ENCODE results near the gene CDH4.
"Not testable (repeated sequence)": the region's sequence is repeated elsewhere in the genome, so short reads cannot be mapped to it uniquely, and the experiment has no call there.

Gene CDH4

DNA sequence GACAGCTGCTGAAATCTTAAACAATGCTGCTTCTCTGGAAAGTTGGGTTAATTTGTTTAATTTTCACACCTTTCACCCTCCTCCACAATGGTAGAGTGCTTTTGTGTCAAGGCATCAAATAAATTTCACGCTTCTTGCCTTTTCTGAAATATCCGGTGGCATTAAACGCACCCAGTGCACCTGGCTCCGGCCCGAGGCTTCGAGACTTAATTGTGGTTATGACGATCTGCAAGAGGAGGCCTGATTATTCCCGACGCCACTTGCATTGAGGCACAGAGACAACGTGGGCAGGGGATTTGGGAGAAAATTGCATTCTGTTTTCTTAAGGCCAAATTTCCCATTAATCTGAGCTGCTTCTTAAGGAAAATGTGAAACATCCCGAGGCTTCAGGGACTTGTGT, 152.2 kb downstream of the CDH4 start:
- Histone ChIP-seq H3K23ac (ENCODE audit: low read length) (no peak overlapping the region), H3K79me1 (ENCODE audit: low read length) (no peaks in the 10 kb centered on the region), H3K4me2 (ENCODE audit: low read length) (no peak overlapping the region), H2BK120ac (ENCODE audit: low read depth, low read length) (no peak overlapping the region), H3K4me1 (ENCODE audit: control insufficient read depth, low read depth, low read length) (no peaks in the 10 kb centered on the region), H3K27me3 (ENCODE audit: insufficient read depth, low read length, poor library complexity) (no peaks in the 10 kb centered on the region), H2BK5ac (ENCODE audit: low read length) (no peak overlapping the region), H3K36me3 (ENCODE audit: control insufficient read depth, insufficient read depth, low read length) (no peaks in the 10 kb centered on the region), H3K4ac (ENCODE audit: low read depth, low read length) (no peak overlapping the region), H4K5ac (ENCODE audit: low read length) (no peak overlapping the region), H2AK5ac (ENCODE audit: low read length) (no peak overlapping the region), H3K56ac (ENCODE audit: low read length) (no peak overlapping the region), H3K9ac (ENCODE audit: low read length) (no peak overlapping the region), H3K4me3 (ENCODE audit: low read length) (no peak overlapping the region), H4K8ac (ENCODE audit: low read depth, low read length) (no peak overlapping the region), H3K79me2 (ENCODE audit: control insufficient read depth, insufficient read depth, low read length) (no peaks in the 10 kb centered on the region), H2BK15ac (replicated peaks; ENCODE audit: low read depth) (no peak overlapping the region), H3K27ac (ENCODE audit: low read depth, low read length) (no peak overlapping the region), H3K18ac (ENCODE audit: low read length) (no peak overlapping the region)
- no CpG with 5 or more reads among the region's 11 CpGs for WGBS (ENCODE audit: extremely low coverage, insufficient coverage, low lambda C conversion rate)
- DNase-seq = no peak

DNA sequence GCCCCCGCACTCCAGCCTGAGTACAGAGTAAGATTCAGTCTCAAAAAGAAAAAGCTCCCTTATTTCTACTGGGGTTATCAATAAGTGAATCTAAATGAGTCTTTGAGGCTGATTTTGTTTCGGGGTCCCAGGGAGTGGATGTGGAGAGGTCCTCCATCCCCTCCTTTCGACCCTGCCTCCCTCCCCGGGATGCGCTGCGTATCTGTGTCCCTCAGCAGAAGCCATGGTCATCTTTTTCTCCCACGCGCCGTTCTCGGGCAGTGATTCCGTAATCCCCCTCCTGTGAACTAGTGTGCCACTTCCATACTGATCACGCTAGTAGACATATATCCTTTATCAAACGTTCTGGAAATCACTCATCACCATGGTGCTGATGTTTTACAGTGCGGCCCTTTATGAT, 152.9 kb downstream of the CDH4 start:
- Histone ChIP-seq H3K79me2 (ENCODE audit: control insufficient read depth, insufficient read depth, low read length) (no peaks in the 10 kb centered on the region), H2BK15ac (replicated peaks; ENCODE audit: low read depth) (no peak overlapping the region), H3K4ac (ENCODE audit: low read depth, low read length) (no peak overlapping the region), H4K5ac (ENCODE audit: low read length) (no peak overlapping the region), H3K4me2 (ENCODE audit: low read length) (no peak overlapping the region), H3K36me3 (ENCODE audit: control insufficient read depth, insufficient read depth, low read length) (no peaks in the 10 kb centered on the region), H2BK5ac (ENCODE audit: low read length) (no peak overlapping the region), H2AK5ac (ENCODE audit: low read length) (no peak overlapping the region), H3K27me3 (ENCODE audit: insufficient read depth, low read length, poor library complexity) (no peaks in the 10 kb centered on the region), H3K9ac (ENCODE audit: low read length) (no peak overlapping the region), H4K8ac (ENCODE audit: low read depth, low read length) (no peak overlapping the region), H3K4me3 (ENCODE audit: low read length) (no peak overlapping the region), H3K79me1 (ENCODE audit: low read length) (no peaks in the 10 kb centered on the region), H3K4me1 (ENCODE audit: control insufficient read depth, low read depth, low read length) (no peaks in the 10 kb centered on the region), H2BK120ac (ENCODE audit: low read depth, low read length) (no peak overlapping the region), H3K27ac (ENCODE audit: low read depth, low read length) (no peak overlapping the region), H3K18ac (ENCODE audit: low read length) (no peak overlapping the region), H3K56ac (ENCODE audit: low read length) (no peak overlapping the region), H3K23ac (ENCODE audit: low read length) (no peak overlapping the region)
- no CpG with 5 or more reads among the region's 14 CpGs for WGBS (ENCODE audit: extremely low coverage, insufficient coverage, low lambda C conversion rate)
- no peak for DNase-seq

DNA sequence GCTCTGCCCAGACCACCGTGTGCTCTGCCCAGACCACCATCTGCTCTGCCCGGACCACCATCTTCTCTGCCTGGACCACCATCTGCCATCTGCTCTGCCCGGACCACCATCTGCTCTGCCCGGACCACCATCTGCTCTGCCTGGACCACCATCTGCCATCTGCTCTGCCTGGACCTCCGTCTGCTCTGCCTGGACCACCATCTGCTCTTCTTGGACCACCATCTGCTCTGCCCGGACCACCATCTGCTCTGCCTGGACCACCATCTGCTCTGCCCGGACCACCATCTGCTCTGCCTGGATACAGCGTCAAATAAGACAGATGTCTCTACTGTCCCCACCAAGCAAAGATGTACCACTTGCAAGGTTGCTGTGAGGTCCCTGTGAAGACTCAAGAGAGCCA, 154.7 kb downstream of the CDH4 start:
- H3K23ac ChIP-seq (ENCODE audit: low read length); H2BK120ac ChIP-seq (ENCODE audit: low read depth, low read length); H3K9ac ChIP-seq (ENCODE audit: low read length); H3K56ac ChIP-seq (ENCODE audit: low read length); H4K8ac ChIP-seq (ENCODE audit: low read depth, low read length); H4K5ac ChIP-seq (ENCODE audit: low read length); H3K4me2 ChIP-seq (ENCODE audit: low read length); H3K36me3 ChIP-seq (ENCODE audit: control insufficient read depth, insufficient read depth, low read length); H3K4me1 ChIP-seq (ENCODE audit: control insufficient read depth, low read depth, low read length); H3K4me3 ChIP-seq (ENCODE audit: low read length); H2AK5ac ChIP-seq (ENCODE audit: low read length); H3K79me1 ChIP-seq (ENCODE audit: low read length); H3K27me3 ChIP-seq (ENCODE audit: insufficient read depth, low read length, poor library complexity); H3K18ac ChIP-seq (ENCODE audit: low read length); DNase-seq; H2BK5ac ChIP-seq (ENCODE audit: low read length); H3K27ac ChIP-seq (ENCODE audit: low read depth, low read length); H3K79me2 ChIP-seq (ENCODE audit: control insufficient read depth, insufficient read depth, low read length); H3K4ac ChIP-seq (ENCODE audit: low read depth, low read length); H2BK15ac ChIP-seq (replicated peaks; ENCODE audit: low read depth): not testable (repeated sequence)
- WGBS (ENCODE audit: extremely low coverage, insufficient coverage, low lambda C conversion rate) = no CpG with 5 or more reads among the region's 8 CpGs

DNA sequence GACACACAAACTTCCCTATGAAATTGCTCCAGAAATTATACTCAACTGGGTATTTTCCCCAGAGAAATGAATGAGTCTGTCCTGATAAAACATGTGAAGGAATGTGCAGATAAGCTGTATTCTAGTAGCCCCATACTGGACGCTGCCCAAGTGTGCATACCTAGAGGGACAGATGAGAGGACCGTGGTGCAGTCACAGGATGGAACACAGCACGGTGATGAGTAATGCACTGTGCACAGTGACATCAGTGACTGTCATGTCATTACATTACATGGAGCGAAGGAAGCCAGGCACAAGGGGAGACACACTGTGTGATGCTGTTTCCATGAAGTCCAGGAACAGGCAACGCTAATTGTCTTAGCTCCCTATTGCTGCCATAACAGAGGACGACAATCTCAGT, 155.5 kb downstream of the CDH4 start:
- H2BK120ac ChIP-seq (ENCODE audit: low read depth, low read length) = no peak overlapping the region
- H3K4ac ChIP-seq (ENCODE audit: low read depth, low read length) = no peak overlapping the region
- H3K23ac ChIP-seq (ENCODE audit: low read length) = no peak overlapping the region
- no peaks in the 10 kb centered on the region for H3K79me2 ChIP-seq (ENCODE audit: control insufficient read depth, insufficient read depth, low read length)
- no peak overlapping the region for H3K18ac ChIP-seq (ENCODE audit: low read length)
- H2BK5ac ChIP-seq (ENCODE audit: low read length) = no peak overlapping the region
- no peaks in the 10 kb centered on the region for H3K4me1 ChIP-seq (ENCODE audit: control insufficient read depth, low read depth, low read length)
- no peak overlapping the region for H4K5ac ChIP-seq (ENCODE audit: low read length)
- no peak overlapping the region for H3K4me2 ChIP-seq (ENCODE audit: low read length)
- H4K8ac ChIP-seq (ENCODE audit: low read depth, low read length) = no peak overlapping the region
- no peak overlapping the region for H3K9ac ChIP-seq (ENCODE audit: low read length)
- no peak for DNase-seq
- no peak overlapping the region for H2BK15ac ChIP-seq (replicated peaks; ENCODE audit: low read depth)
- H3K4me3 ChIP-seq (ENCODE audit: low read length) = no peak overlapping the region
- H3K79me1 ChIP-seq (ENCODE audit: low read length) = no peaks in the 10 kb centered on the region
- no peaks in the 10 kb centered on the region for H3K27me3 ChIP-seq (ENCODE audit: insufficient read depth, low read length, poor library complexity)
- no peak overlapping the region for H3K56ac ChIP-seq (ENCODE audit: low read length)
- no peak overlapping the region for H2AK5ac ChIP-seq (ENCODE audit: low read length)
- H3K27ac ChIP-seq (ENCODE audit: low read depth, low read length) = no peak overlapping the region
- H3K36me3 ChIP-seq (ENCODE audit: control insufficient read depth, insufficient read depth, low read length) = no peaks in the 10 kb centered on the region
- no CpG with 5 or more reads among the region's 6 CpGs for WGBS (ENCODE audit: extremely low coverage, insufficient coverage, low lambda C conversion rate)

DNA sequence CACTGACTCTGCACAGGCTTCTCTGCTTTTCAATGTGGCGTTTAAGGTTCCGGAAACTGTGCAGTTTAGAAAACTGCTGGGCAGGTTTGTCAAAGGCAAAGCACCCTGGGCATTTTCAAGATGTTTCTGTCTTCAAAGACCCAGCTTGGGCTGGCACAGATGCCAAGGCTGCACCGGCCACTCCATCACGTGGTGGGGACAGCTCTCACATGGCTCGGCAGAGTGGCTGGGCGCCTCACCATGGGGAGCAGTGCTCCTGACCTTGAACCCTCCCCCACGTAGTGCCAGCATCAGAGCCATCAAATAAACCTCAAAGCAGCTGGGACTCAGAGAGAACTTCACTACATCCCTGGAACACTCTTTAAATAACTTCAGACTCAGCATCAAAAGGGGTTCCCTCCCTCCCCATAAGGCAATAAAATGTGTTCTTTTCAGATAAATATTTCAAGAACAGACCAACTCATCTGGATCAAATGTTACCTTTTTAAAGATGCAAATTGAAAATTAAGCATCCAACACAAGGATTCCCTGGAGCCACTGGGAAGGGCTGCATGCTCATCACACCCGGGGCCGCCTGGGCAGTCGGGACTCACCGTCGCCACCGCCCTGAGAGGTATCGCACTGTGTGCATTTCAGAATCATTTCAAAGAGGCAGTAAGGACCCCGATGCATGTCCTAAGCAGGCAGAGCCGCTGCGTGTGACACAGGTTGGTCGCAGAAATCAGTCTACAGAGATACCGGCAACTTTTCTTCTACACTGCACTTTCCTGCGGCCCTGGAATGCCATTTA, 157.1 kb downstream of the CDH4 start:
- no peak overlapping the region for H4K8ac ChIP-seq (ENCODE audit: low read depth, low read length)
- no CpG with 5 or more reads among the region's 20 CpGs for WGBS (ENCODE audit: extremely low coverage, insufficient coverage, low lambda C conversion rate)
- H3K9ac ChIP-seq (ENCODE audit: low read length) = no peak overlapping the region

DNA sequence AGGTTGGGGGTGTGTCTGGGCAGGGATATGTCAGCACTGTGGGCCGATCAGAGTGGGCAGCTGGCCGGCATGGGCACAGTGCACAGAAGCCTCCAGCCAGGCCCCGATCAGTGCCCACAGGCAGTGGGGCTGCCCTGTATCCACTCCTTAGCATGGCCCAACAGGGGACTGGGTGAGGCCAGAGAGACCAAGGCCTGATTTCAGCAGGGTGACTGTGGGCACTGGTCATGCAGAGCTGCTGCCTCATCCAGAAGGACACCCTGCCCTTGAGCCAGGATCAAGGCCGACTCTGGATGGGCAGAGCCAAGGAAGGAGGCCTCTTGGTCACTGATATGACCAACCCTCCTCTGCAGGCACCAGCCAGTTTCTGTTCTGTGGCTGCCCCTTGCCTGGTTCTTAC, 159.7 kb downstream of the CDH4 start:
- H3K4ac ChIP-seq (ENCODE audit: low read depth, low read length) = no peak overlapping the region
- H3K27me3 ChIP-seq (ENCODE audit: insufficient read depth, low read length, poor library complexity) = no peaks in the 10 kb centered on the region
- H4K5ac ChIP-seq (ENCODE audit: low read length) = no peak overlapping the region
- no peak overlapping the region for H3K23ac ChIP-seq (ENCODE audit: low read length)
- H3K56ac ChIP-seq (ENCODE audit: low read length) = no peak overlapping the region
- WGBS (ENCODE audit: extremely low coverage, insufficient coverage, low lambda C conversion rate) = no CpG with 5 or more reads among the region's 4 CpGs
- H3K79me1 ChIP-seq (ENCODE audit: low read length) = no peaks in the 10 kb centered on the region
- H2BK15ac ChIP-seq (replicated peaks; ENCODE audit: low read depth) = no peak overlapping the region
- no peak overlapping the region for H2BK5ac ChIP-seq (ENCODE audit: low read length)
- no peaks in the 10 kb centered on the region for H3K4me1 ChIP-seq (ENCODE audit: control insufficient read depth, low read depth, low read length)
- no peaks in the 10 kb centered on the region for H3K36me3 ChIP-seq (ENCODE audit: control insufficient read depth, insufficient read depth, low read length)
- no peak for DNase-seq
- H4K8ac ChIP-seq (ENCODE audit: low read depth, low read length) = no peak overlapping the region
- H2BK120ac ChIP-seq (ENCODE audit: low read depth, low read length) = no peak overlapping the region
- H3K79me2 ChIP-seq (ENCODE audit: control insufficient read depth, insufficient read depth, low read length) = no peaks in the 10 kb centered on the region
- no peak overlapping the region for H3K27ac ChIP-seq (ENCODE audit: low read depth, low read length)
- no peak overlapping the region for H2AK5ac ChIP-seq (ENCODE audit: low read length)
- no peak overlapping the region for H3K4me3 ChIP-seq (ENCODE audit: low read length)
- no peak overlapping the region for H3K9ac ChIP-seq (ENCODE audit: low read length)
- H3K4me2 ChIP-seq (ENCODE audit: low read length) = no peak overlapping the region
- no peak overlapping the region for H3K18ac ChIP-seq (ENCODE audit: low read length)

More for the DNA sequence above, 157.1 kb downstream of the CDH4 start:
- no peaks in the 10 kb centered on the region for H3K4me1 ChIP-seq (ENCODE audit: control insufficient read depth, low read depth, low read length)
- no peaks in the 10 kb centered on the region for H3K27me3 ChIP-seq (ENCODE audit: insufficient read depth, low read length, poor library complexity)
- no peak overlapping the region for H3K4me2 ChIP-seq (ENCODE audit: low read length)
- no peak overlapping the region for H3K23ac ChIP-seq (ENCODE audit: low read length)
- H3K36me3 ChIP-seq (ENCODE audit: control insufficient read depth, insufficient read depth, low read length) = no peaks in the 10 kb centered on the region
- no peak overlapping the region for H2BK15ac ChIP-seq (replicated peaks; ENCODE audit: low read depth)
- H3K27ac ChIP-seq (ENCODE audit: low read depth, low read length) = no peak overlapping the region
- no peak for DNase-seq
- no peaks in the 10 kb centered on the region for H3K79me1 ChIP-seq (ENCODE audit: low read length)
- no peak overlapping the region for H2BK5ac ChIP-seq (ENCODE audit: low read length)
- no peak overlapping the region for H2BK120ac ChIP-seq (ENCODE audit: low read depth, low read length)
- H3K56ac ChIP-seq (ENCODE audit: low read length) = no peak overlapping the region
- no peak overlapping the region for H4K5ac ChIP-seq (ENCODE audit: low read length)
- no peak overlapping the region for H2AK5ac ChIP-seq (ENCODE audit: low read length)
- H3K79me2 ChIP-seq (ENCODE audit: control insufficient read depth, insufficient read depth, low read length) = no peaks in the 10 kb centered on the region
- H3K18ac ChIP-seq (ENCODE audit: low read length) = no peak overlapping the region
- no peak overlapping the region for H3K4me3 ChIP-seq (ENCODE audit: low read length)
- no peak overlapping the region for H3K4ac ChIP-seq (ENCODE audit: low read depth, low read length)

Measured in mesendoderm (in vitro differentiated cells).